ENCODE data around the gene TNFAIP8L2.

TNFAIP8L2 gene

GRCh38 chr1:151131701-151132334 lies 24.6 kb upstream of the TNFAIP8L2 start:
- H3K4me3 ChIP-seq (ENCODE audit: low read depth, low read length) = no peak overlapping the region; the same call in 1 of the 2 replicates
- no peak for TF ChIP-seq CTCF (IDR thresholded peaks at IDR 0.05; ENCODE audit: low read depth, low read length, missing control alignments)
- DNase-seq (ENCODE audit: low read depth) = no peak

- H3K4me3 ChIP-seq (ENCODE audit: low read depth, low read length) = no peak overlapping the region
- no peak for TF ChIP-seq CTCF (IDR thresholded peaks at IDR 0.05; ENCODE audit: low read depth, low read length, missing control alignments)
- no peak for DNase-seq (ENCODE audit: low read depth)
Observed at GRCh38 chr1:151132335-151133017, 24.0 kb upstream of the TNFAIP8L2 start.

- DNase-seq (ENCODE audit: low read depth) = no peak
- TF ChIP-seq CTCF (IDR thresholded peaks at IDR 0.05; ENCODE audit: low read depth, low read length, missing control alignments) = no peak
- H3K4me3 ChIP-seq (ENCODE audit: low read depth, low read length) = no peak overlapping the region
Observed at GRCh38 chr1:151133018-151133806, 23.2 kb upstream of the TNFAIP8L2 start.

- H3K4me3 ChIP-seq (ENCODE audit: low read depth, low read length) = no peak overlapping the region
- TF ChIP-seq CTCF (IDR thresholded peaks at IDR 0.05; ENCODE audit: low read depth, low read length, missing control alignments) = no peak
- DNase-seq (ENCODE audit: low read depth) = no peak
Observed at GRCh38 chr1:151134396-151134795, 22.1 kb upstream of the TNFAIP8L2 start.

GRCh38 chr1:151134991-151135390 lies 21.5 kb upstream of the TNFAIP8L2 start:
- no peak for TF ChIP-seq CTCF (IDR thresholded peaks at IDR 0.05; ENCODE audit: low read depth, low read length, missing control alignments)
- no peak for DNase-seq (ENCODE audit: low read depth)
- H3K4me3 ChIP-seq (ENCODE audit: low read depth, low read length) = no peak overlapping the region

GRCh38 chr1:151135433-151136385 lies 20.7 kb upstream of the TNFAIP8L2 start:
- TF ChIP-seq CTCF (IDR thresholded peaks at IDR 0.05; ENCODE audit: low read depth, low read length, missing control alignments) = no peak
- no peak for DNase-seq (ENCODE audit: low read depth)

More at GRCh38 chr1:151135433-151136385, 20.7 kb upstream of the TNFAIP8L2 start:
- no peak overlapping the region for H3K4me3 ChIP-seq (ENCODE audit: low read depth, low read length)

All from GM12864 (cell line).